ENCODE measurements around the gene IL13. TPM values are rescaled to one million over a fixed set of nuclear protein-coding genes. Genes with fewer than 3 reads are reported as not detected.

The IL13 gene
- total RNA-seq, 1 donor from 2014 or later = not detected

DNA sequence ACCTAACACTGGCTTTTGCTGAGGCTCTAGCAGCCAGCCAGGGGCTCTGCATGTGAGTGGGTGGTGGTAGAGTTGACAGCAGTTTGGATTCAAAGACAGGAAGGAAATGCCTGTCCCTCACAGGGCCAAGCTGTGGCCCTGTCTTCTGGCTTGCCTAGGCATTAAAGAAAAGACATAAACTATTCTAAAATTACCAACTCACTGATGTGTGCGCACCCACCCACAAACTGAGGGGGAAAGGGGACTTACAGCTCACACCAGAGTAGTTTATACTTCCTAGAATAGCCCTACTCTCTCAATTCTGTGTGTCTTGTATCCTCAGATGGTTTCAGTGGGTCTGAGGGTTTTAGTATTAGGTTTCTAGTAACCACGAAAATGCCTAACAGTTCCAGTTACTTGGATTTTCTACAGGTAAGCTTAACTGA is 18.3 kb upstream of the IL13 start:
- Histone ChIP-seq H3K27me3 (no peaks in the 10 kb centered on the region), H3K27ac (no peak overlapping the region), H3K36me3 (peaks cover 40 to 55% of the 10 kb centered on the region in 2 donors), H3K9me3 (no peaks in the 10 kb centered on the region), H3K4me1 (no peaks in the 10 kb centered on the region), H3K4me3 (no peak overlapping the region)
- intact Hi-C loops (cut with DNase I) = loop anchor here (5.0 kb wide), 1 partner anchor 48 kb away; no protein-coding TSS in a partner anchor
- no peak for DNase-seq (ENCODE audit: low spot score in 2 of 2)
- TF ChIP-seq, protein P1, sequence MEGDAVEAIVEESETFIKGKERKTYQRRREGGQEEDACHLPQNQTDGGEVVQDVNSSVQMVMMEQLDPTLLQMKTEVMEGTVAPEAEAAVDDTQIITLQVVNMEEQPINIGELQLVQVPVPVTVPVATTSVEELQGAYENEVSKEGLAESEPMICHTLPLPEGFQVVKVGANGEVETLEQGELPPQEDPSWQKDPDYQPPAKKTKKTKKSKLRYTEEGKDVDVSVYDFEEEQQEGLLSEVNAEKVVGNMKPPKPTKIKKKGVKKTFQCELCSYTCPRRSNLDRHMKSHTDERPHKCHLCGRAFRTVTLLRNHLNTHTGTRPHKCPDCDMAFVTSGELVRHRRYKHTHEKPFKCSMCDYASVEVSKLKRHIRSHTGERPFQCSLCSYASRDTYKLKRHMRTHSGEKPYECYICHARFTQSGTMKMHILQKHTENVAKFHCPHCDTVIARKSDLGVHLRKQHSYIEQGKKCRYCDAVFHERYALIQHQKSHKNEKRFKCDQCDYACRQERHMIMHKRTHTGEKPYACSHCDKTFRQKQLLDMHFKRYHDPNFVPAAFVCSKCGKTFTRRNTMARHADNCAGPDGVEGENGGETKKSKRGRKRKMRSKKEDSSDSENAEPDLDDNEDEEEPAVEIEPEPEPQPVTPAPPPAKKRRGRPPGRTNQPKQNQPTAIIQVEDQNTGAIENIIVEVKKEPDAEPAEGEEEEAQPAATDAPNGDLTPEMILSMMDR (IDR thresholded peaks at IDR 0.05) = no peak

DNA sequence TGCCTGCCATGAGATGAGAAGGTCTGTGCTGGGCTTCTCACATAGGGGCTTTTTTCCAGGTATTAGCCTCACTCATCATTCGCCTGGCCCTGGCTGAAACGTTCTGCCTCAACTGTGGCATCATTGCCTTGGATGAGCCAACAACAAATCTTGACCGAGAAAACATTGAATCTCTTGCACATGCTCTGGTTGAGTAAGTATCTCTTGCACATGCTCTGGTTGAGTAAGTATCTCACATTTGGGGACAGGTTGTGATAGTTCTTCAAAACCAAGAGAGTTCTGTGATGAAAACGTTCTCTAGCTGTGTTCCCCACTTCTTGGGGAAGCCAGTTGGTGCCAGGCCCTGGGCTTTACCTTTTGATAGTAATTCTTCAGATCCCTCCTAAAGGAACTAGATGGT is 17.4 kb upstream of the IL13 start:
- intact Hi-C loops (cut with DNase I) = loop anchor here (5.0 kb wide), 1 partner anchor 47 kb away; no protein-coding TSS in a partner anchor
- Histone ChIP-seq H3K27me3 (no peaks in the 10 kb centered on the region), H3K9me3 (no peaks in the 10 kb centered on the region), H3K27ac (no peak overlapping the region), H3K4me3 (no peak overlapping the region), H3K36me3 (peaks cover 40 to 55% of the 10 kb centered on the region in 2 donors), H3K4me1 (no peaks in the 10 kb centered on the region)
- TF ChIP-seq, protein P1 (IDR thresholded peaks at IDR 0.05) = no peak
- no peak for DNase-seq (ENCODE audit: low spot score in 2 of 2)

DNA sequence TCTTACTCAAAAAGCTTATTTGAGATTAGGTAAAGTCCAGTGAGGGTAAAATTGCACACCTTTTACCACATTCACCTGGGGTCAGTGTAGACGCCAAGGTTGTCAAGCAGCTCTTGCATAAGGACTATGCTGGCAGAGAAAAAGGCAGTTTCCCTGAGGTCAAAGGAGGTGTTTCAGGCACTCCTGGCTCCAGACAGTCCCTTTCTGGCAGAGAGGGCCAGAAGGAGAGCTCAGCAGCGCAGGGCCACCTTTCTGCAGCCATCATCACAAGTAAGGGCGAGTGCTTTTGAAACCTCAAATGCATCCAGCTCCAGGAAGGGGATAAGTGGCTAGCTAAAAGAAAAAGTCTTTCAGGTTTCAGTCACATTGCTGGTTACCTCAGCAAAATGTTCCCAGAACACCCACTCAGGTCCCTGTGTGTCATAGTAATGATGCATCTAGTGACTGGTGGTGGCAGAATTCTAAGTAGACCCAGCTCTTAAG is 16.7 kb upstream of the IL13 start:
- H3K36me3 ChIP-seq = peaks cover 40 to 55% of the 10 kb centered on the region in 2 donors

DNA sequence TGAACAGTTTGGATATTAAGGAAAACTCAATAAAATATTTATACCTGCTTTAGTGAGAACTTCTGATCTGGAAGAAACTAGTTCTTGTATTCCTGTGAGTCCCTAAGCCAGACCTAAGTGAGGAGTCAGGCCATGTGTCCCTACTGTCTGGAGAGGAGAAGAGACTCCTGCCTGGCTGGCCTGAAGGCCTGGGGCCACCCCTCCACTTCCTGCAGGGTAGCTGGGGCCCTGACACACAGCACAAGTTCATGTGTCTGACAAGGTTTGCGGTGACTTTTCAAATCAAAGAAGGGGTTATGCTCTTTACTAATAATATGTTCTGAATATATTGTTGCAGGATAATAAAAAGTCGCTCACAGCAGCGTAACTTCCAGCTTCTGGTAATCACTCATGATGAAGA is 16.1 kb upstream of the IL13 start:
- Histone ChIP-seq H3K4me1 (no peaks in the 10 kb centered on the region), H3K4me3 (no peak overlapping the region), H3K27ac (no peak overlapping the region), H3K9me3 (no peaks in the 10 kb centered on the region), H3K36me3 (peaks cover 40 to 55% of the 10 kb centered on the region in 2 donors), H3K27me3 (no peaks in the 10 kb centered on the region)
- TF ChIP-seq, protein P1 (IDR thresholded peaks at IDR 0.05) = no peak
- no peak for DNase-seq (ENCODE audit: low spot score in 2 of 2)
- intact Hi-C loops (cut with DNase I) = loop anchor here (5.0 kb wide), 1 partner anchor 45 kb away; no protein-coding TSS in a partner anchor

More for the DNA sequence above, 16.7 kb upstream of the IL13 start:
- intact Hi-C loops (cut with DNase I) = loop anchor here (5.0 kb wide), 1 partner anchor 46 kb away; no protein-coding TSS in a partner anchor
- DNase-seq (ENCODE audit: low spot score in 2 of 2) = no peak
- Histone ChIP-seq H3K4me1 (no peaks in the 10 kb centered on the region), H3K27ac (no peak overlapping the region), H3K27me3 (no peaks in the 10 kb centered on the region), H3K9me3 (no peaks in the 10 kb centered on the region), H3K4me3 (no peak overlapping the region)
- TF ChIP-seq, protein P1 (IDR thresholded peaks at IDR 0.05) = no peak

DNA sequence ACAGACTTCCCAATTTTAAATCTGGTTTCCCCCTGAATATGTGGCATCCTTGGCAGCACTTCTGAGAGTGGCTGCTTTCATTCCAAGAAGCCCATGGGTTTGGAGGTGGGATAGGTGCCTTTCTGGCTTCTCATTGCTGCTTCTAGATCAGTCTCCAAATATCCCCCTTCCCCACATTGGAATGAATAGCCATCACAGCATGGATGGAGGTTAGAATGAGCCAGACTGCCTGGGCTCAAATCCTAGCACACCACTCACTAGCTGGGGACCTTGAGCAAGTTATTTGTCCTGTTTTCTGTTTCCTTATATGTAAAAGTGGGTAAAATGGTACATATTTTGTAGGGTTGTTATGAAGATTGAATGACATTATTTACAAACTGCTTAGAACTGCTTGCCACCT is 13.8 kb upstream of the IL13 start:
- H3K27ac ChIP-seq = no peak overlapping the region
- H3K36me3 ChIP-seq = peaks cover 21 to 38% of the 10 kb centered on the region in 2 donors
- H3K9me3 ChIP-seq = no peaks in the 10 kb centered on the region
- TF ChIP-seq, protein P1 (IDR thresholded peaks at IDR 0.05) = no peak
- DNase-seq (ENCODE audit: low spot score in 2 of 2) = no peak
- no peaks in the 10 kb centered on the region for H3K27me3 ChIP-seq
- no peak overlapping the region for H3K4me3 ChIP-seq
- intact Hi-C loops (cut with DNase I) = loop anchor here (5.0 kb wide), 1 partner anchor 43 kb away; no protein-coding TSS in a partner anchor
- no peaks in the 10 kb centered on the region for H3K4me1 ChIP-seq
